Measurements from ENCODE around the gene GRB14.
"Not testable (repeated sequence)": the region's sequence is repeated elsewhere in the genome, so short reads cannot be mapped to it uniquely, and the experiment has no call there.

Gene GRB14

GRCh38 chr2:164485541-164485940, 135.7 kb downstream of the GRB14 start:
- no peak for DNase-seq

- no peak for DNase-seq
Observed at GRCh38 chr2:164479460-164479859, 141.8 kb downstream of the GRB14 start.

- no peak for DNase-seq
Observed at GRCh38 chr2:164478205-164478604, 143.1 kb downstream of the GRB14 start.

GRCh38 chr2:164474873-164475272, 146.4 kb downstream of the GRB14 start:
- no peak for DNase-seq

- DNase-seq, result no peak
Observed at GRCh38 chr2:164473021-164473420, 148.3 kb downstream of the GRB14 start.

GRCh38 chr2:164465047-164465446, 156.2 kb downstream of the GRB14 start:
- DNase-seq, result not testable (repeated sequence)

- no peak for DNase-seq
Observed at GRCh38 chr2:164464376-164464775, 156.9 kb downstream of the GRB14 start.

- DNase-seq, result no peak
Observed at GRCh38 chr2:164458792-164459191, 162.5 kb downstream of the GRB14 start.

- DNase-seq, result no peak
Observed at GRCh38 chr2:164457271-164457670, 164.0 kb downstream of the GRB14 start.

GRCh38 chr2:164456619-164457018, 164.7 kb downstream of the GRB14 start:
- no peak for DNase-seq

GRCh38 chr2:164453656-164454305, 167.5 kb downstream of the GRB14 start:
- DNase-seq, result no peak

- DNase-seq, result no peak
Observed at GRCh38 chr2:164450278-164450677, 171.0 kb downstream of the GRB14 start.

GRCh38 chr2:164449706-164450105, 171.6 kb downstream of the GRB14 start:
- no peak for DNase-seq

- DNase-seq, result no peak
Observed at GRCh38 chr2:164447660-164448059, 173.6 kb downstream of the GRB14 start.

All from stimulated activated CD4-positive, alpha-beta T cell treated with anti-CD3 and anti-CD28 coated beads, Interleukin-15, amount 100 ng/mL, for 24 hours (primary cell).